Fibroblast of villous mesenchyme (primary cell): ENCODE data around the gene PHKG2. TPM values are rescaled to one million over a fixed set of nuclear protein-coding genes. Genes with fewer than 3 reads are reported as not detected.

ENCODE experiments used
- DNase-seq: peaks from one replicate; pipeline ENCODE4 v3.0.0-alpha.2; 2010; ENCODE audit warnings: low read depth
- H3K4me3 ChIP-seq: 2 replicates; pipeline ENCODE4 v1.5.1; 2011; ENCODE audit warnings: low read depth, mild to moderate bottlenecking, low read length
- CTCF ChIP-seq: IDR thresholded peaks from 2 replicates; pipeline ENCODE4 v1.5.1; 2012; ENCODE audit warnings: low read depth, mild to moderate bottlenecking, low read length; ENCODE audit not compliant: insufficient read depth
- total RNA-seq: library from RNA; depleted of rRNA; stranded (reverse); fragments of >200 nt; gene quantifications from 2 replicates; pipeline ENCODE4 v1.2.3, GENCODE V29; 2012

The PHKG2 gene
- total RNA-seq, 1 donor: 26.3 TPM

DNA sequence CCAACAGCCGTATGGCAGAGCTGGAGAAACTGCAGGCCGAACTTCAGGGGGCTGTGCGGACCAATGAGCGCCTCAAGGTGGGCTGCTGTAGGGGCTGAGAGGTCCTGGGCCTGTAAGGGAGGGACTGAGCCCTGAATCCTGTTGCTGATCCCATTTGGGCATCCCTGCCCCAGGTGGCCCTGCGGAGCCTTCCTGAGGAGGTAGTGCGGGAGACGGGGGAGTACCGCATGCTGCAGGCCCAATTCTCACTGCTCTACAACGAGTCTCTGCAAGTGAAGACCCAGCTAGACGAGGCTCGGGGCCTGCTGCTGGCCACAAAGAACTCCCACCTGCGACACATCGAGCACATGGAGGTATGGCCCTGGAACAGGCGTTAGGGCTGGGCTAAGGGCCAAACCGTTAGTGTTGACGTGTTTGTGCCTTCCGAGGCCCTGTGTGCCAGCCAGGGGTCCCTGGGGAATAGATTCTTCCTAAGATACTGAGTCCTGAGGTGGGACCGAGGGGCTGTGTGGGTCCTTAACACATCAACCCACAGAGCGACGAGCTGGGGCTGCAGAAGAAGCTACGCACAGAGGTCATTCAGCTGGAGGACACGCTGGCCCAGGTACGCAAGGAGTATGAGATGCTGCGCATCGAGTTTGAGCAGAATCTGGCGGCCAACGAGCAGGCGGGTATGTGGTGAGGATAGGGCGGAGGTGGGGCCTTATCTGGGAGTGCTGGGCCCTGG lies 18.1 kb downstream of the PHKG2 start:
- TF ChIP-seq CTCF: no peak
- H3K4me3 ChIP-seq: no peak overlapping the region
- DNase-seq: no peak

DNA sequence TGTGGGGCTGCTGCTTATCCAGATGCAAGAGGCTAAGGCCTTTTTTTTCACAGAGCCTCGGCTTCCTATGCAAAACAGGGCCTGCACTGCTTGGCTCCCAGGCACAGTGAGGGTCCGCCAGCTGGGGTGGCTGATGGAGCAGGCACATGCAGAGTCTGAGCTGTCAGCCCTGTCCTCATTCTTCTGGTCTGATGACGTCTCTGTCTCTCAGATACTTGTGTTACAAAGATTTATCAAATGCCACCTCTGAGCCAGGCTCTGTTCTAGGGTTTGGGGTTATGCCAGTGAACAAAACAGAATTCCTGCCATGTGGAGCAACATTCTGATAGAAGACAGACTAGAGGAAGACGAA lies 18.7 kb downstream of the PHKG2 start:
- no peak for TF ChIP-seq CTCF
- DNase-seq: no peak

DNA sequence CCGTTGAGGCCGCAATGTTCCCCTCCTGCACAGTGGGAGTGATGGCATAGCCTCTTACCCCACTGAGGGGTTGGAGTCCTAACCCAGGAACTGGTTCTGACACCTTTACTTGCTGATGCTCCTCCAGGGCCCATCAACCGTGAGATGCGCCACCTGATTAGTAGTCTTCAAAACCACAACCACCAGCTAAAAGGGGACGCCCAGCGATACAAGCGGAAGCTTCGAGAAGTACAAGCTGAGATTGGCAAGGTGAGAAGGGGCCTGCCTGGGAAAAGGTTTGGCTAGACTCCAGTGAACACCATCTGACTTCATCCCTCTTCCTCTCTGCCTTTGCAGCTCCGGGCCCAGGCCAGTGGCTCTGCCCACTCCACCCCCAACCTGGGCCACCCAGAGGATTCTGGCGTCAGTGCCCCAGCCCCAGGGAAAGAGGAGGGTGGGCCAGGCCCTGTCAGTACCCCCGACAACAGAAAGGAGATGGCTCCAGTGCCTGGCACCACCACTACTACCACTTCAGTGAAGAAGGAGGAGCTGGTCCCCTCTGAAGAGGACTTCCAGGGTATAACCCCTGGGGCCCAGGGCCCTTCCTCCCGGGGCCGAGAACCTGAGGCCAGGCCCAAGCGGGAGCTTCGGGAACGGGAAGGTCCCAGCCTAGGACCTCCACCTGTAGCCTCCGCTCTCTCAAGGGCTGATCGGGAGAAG lies 19.7 kb downstream of the PHKG2 start:
- no peak overlapping the region for H3K4me3 ChIP-seq
- DNase-seq: no peak
- no peak for TF ChIP-seq CTCF

More for the DNA sequence above, 18.7 kb downstream of the PHKG2 start:
- no peak overlapping the region for H3K4me3 ChIP-seq

- no peak overlapping the region for H3K4me3 ChIP-seq
- no peak for DNase-seq
- no peak for TF ChIP-seq CTCF
These were observed 20.5 kb downstream of the PHKG2 start for GRCh38 chr16:30768583-30769181.

DNA sequence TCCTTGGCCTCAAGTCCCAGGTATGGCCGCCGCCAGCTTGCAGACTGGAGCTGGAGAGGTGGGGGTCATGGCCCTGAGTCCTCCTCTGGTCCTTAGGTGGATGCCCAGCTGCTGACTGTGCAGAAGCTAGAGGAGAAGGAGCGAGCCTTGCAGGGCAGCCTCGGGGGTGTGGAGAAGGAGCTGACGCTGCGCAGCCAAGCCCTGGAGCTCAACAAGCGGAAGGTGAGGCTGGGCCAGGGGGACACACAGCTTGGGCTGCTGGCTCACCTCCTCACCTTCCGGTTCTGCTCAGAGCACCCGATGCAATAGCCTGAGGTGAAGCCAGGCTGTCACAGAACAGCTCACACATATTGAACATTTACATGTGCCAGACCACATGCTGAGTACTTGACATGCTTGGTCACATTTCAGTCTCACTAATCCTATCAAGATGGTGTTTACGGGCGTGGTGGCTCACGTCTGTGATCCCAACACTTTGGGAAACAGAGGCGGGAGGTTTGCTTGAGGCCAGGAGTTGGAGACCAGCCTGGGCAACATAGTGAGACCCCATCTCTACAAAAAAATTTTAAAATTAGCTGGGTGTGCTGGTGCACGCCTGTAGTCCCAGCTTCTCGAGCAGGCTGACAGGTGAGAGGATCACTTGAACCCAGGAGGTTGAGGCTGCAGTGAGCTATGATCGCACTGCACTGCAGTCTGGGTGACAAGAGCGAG lies 21.3 kb downstream of the PHKG2 start:
- DNase-seq: no peak
- no peak overlapping the region for H3K4me3 ChIP-seq
- TF ChIP-seq CTCF: no peak

DNA sequence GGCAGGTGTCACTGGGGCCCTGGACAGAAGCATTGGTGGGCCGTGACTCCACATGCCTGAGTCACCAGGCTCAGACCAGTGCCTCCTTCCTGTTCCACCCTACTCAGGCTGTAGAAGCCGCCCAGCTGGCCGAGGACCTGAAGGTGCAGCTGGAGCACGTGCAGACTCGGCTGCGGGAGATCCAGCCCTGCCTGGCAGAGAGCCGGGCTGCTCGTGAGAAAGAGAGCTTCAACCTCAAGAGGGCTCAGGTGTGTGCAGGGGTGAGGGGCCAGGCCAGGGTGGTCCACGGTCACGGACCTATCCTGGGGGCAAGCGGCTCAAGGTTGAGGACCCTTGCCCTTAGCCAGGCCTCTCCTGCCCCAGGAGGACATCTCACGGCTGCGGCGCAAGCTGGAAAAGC lies 23.5 kb downstream of the PHKG2 start:
- TF ChIP-seq CTCF: no peak
- no peak for DNase-seq

More for the DNA sequence above, 23.5 kb downstream of the PHKG2 start:
- no peak overlapping the region for H3K4me3 ChIP-seq
